Daoy (cell line): Measurements from ENCODE around the gene PYGL. TPM values are rescaled to one million over a fixed set of nuclear protein-coding genes. Genes with fewer than 3 reads are reported as not detected.
"Not testable (repeated sequence)": the region's sequence is repeated elsewhere in the genome, so short reads cannot be mapped to it uniquely, and the experiment has no call there.

Experiments
- DNase-seq: peaks from one replicate; pipeline ENCODE4 v3.0.0-alpha.2; 2015; ENCODE audit warnings: low read depth
- total RNA-seq: library from RNA; depleted of rRNA; stranded (reverse); fragments of >200 nt; shearing (Covaris generic); gene quantifications from 2 replicates; pipeline ENCODE4 v1.2.3, GENCODE V29; 2014

The PYGL gene
- total RNA-seq, 1 experiment from 2014 or later: 56.2 TPM

DNA sequence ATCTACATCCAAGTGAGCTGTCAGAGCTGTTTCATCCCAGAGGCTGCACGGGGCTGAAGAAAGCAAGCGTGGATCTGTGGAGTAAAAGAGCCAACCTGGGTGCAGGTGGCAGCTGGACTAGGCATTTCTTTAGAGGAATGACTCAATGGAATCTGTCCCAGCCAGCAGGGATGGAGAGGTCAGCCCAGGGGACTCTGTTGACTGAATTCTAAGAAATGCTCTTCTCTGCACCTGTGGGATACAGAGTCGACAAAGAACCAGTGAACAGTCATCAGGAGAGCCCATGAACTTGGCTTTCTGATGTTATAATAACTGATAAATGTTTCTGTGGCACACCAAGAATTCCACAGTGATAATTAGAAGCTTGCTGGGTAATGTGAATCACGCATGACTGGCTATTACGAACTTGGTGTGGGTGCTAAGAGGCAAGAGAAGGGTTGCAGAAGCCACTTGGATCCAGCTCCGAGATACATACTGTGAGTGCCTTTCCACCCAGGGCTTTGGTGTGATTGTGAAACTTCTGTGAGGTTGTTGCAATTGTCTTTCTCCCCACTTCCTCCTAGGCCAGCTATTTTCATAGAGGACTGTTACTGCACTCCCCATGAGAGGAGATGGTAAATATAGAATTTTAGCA, 16.2 kb downstream of the PYGL start:
- peak; percentile 15 for DNase-seq

- DNase-seq: no peak
Observed at GRCh38 chr14:50926851-50927386, 17.4 kb downstream of the PYGL start.

DNA sequence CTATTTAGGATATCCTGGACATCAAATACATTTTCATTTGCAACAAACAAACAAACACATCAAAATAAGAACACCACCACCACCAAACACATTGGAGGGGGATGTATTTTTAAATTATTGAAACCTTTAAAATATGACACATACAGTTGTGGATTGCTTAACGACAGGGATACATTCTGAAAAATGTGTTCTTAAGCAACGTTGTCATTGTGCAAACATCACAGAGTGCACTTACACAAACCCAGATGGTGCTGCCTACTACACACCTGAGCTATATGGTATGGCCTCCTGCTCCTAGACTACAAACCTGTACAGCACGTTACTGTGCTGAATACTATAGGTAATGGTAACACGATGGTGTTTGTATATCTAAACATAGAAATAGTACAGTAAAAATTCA, 19.4 kb downstream of the PYGL start:
- DNase-seq: no peak

GRCh38 chr14:50924236-50924635, 20.0 kb downstream of the PYGL start:
- DNase-seq: no peak

DNA sequence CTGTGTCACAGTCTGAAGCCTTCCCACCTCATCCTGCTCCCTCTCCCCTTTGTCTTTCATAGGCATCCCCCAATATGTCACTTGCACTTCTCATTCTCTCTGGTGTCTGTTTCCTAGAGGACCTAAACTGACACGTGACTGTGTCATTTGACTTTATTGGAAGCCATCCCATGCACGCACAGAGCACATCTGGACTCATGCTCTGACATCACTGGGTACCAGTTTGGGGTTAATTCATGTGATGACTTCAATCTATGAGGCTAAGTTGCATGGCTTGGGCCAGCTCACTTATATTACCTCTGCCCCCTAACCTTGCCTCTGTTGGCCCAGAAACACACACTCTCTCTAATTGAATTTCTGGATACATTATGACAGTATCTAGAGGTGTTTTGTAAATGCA, 21.5 kb downstream of the PYGL start:
- no peak for DNase-seq

DNA sequence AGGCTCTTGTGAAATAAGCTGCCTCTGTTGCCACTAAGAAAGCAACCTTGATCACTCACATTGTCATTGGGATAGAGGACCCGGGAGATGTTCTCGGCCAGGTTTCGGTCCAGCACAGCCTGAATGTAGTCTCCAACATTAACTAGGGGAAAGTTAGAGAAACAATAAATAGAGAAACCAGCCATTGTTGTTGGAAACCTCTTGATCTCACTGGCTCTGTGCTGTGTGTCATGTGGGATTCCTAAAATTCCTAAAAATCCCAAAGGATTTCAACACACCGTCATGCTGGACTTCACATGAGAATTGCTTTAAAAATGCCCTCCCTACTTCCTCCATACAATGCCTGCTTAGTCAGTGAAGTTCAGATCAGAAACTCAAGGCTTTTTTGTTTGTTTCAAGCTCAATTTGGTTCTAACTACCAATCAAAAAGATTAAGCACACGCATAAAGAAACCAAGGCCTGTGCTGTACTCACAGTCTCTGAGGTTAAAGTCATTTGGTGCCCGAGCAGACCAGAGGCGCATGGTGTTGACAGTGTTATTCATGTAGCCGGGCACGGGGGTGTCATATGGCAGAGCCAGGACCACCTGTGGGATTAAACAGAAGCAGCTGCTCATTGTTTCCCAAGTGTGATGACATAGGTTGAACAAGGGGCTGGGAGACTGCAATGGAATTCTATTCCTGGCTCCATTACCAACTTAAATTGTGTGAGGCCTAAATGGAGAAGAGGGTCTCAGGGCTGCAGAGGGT, 23.6 kb downstream of the PYGL start:
- peak; percentile 58 for DNase-seq

DNA sequence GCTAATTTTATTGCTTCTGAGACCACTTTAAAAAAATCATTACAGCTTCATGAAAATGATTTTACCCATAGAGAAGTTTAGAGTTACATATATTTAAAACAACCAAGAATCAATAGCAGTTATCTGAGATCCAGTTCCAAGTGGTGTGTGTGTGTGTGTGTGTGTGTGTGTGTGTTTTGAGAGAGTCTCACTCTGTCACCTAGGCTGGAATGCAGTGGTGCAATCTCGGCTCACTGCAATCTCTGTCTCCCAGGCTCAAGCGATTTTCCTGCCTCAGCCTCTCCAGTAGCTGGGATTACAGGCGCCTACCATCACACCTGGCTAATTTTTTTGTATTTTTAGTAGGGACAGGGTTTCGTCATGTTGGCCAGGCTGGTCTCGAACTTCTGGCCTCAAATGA, 24.8 kb downstream of the PYGL start:
- DNase-seq: not testable (repeated sequence)

DNA sequence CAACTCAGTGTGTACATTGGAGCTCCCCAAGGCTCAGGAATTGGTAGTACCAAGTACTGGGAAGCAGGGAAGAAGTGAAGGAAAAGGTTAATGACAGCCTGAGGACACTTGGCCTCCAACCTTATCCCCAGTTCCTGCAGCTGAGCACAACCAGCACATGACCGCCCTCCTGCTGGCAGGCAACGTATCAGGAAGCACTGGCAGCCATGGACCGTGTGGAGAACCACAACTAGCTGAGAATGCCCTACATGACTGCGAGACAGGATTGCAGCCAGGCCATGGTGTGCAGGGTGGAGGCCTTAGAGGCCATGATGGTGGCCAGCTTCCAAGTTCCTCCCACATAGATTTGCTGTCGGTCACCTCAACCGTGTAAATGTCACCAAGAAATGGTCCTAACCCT, 26.8 kb downstream of the PYGL start:
- DNase-seq: no peak

GRCh38 chr14:50910495-50911420, 33.5 kb downstream of the PYGL start:
- DNase-seq: no peak

DNA sequence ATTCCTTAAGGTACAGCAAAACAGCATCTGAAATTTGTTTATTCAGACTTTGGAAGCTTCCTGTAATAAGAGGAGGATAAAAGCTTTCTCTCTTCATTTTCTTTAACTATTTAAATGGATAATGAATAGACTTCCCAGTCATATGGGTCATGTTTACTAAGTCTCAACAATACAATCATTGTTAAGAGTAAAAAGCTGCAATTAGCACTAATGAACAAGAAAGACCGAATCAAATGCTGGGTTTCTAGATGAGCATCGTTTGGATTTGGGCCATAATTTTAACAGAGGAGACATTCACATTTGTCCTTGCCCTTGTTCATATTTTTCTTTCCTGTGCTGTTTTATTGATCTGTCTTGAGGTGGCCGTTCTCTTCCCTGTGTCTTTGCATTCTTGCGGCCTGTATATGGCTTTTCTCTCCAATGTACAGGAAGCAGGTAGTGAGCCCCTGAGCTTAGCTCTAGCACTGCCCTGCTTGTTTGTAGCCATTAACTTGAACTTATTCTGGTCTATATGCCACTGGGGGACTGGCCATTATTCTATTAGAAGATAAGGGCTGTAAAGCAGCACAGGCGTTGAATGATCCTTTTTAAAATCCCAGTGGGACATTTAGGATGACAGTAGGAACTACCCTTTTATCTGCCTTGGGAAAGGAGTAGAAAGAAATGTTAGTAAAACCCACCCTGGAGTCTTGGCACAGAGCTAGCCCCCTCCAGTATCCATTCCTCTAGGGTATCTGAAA, 37.8 kb downstream of the PYGL start:
- no peak for DNase-seq

DNA sequence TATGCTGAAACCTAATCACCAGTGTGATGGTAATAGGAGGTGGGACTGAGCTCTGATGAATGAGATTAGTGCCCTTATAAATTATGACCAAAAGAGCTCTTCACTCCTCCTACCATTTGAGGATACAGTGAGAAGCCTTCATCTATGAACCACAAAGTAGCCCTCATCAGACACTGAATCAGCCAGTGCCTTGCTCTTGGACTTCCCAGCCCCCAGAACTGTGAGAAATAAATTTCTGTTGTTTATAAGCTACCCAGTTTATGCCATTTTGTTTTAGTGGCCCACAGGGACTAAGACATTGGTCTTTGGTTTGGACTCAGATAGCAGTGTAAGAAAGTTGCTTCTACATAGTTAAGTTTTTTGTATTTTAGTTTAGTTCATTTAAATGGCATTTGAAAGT, 39.6 kb downstream of the PYGL start:
- no peak for DNase-seq

- no peak for DNase-seq
Observed at GRCh38 chr14:50901361-50901760, 42.9 kb downstream of the PYGL start.

DNA sequence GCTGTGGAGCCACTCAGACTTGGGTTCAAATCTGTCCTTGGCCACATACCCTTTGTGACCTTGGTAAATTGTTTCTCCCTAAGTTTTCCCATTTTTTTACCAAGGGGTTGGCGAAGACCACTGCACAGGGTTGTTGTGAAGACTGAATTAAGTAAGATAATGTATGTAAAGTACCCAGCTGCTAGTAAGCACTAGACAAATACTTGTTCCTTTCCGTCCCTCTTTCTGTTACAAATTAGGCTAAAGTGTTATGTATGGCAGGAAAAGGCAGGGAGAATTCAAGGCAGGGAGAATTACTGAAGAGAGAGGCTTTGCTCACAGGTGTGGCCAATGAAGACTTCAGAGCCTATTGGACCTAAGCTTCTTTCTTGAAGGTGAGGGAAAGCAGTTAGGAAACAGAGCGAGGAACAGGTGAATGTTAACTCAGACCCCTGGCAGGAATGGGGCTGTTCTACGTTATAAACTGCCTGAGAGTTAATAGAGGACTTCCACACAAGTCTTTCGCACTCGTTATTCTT, 46.6 kb downstream of the PYGL start:
- DNase-seq: no peak

- not testable (repeated sequence) for DNase-seq
Observed at GRCh38 chr14:50897005-50897404, 47.3 kb downstream of the PYGL start.

- not testable (repeated sequence) for DNase-seq
Observed at GRCh38 chr14:50896421-50896820, 47.9 kb downstream of the PYGL start.

DNA sequence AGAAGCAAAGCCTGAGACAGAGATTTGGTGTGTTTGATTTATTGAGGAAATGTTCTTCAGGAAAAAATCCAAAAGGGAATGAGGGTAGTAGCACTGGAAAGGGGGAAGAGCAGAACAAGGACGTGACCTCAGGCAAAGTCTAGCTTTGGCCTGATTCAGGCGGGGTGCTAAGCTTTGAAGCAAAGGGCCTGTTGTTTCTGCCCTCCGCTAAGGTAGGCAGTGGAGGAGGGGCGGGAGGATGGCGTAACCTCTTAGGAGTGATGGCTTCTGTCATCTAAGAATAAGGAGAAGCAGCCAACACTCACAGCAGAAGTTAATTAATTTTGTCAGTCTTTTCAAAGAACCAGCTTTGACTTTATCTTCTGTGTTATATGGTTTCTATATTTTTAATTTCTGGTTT, 52.0 kb downstream of the PYGL start:
- DNase-seq: no peak

DNA sequence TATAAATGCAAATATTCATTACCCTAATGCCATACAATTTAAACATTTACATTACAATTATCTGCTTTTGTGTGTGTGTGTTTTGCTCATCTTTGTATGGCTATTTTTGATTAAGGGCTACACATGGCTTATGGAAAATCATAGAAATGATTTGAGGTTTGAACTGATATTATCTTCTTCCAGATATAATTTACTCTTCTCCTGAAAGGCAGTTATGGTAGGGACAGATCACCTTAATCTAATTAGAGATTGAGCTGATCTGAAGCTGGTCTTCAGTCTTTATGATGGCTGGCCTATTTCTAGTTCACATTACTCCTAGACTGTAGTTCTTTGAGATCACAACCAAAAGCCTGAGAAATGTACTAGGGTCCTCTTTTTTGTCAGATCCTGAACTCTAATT, 56.8 kb downstream of the PYGL start:
- DNase-seq: no peak

DNA sequence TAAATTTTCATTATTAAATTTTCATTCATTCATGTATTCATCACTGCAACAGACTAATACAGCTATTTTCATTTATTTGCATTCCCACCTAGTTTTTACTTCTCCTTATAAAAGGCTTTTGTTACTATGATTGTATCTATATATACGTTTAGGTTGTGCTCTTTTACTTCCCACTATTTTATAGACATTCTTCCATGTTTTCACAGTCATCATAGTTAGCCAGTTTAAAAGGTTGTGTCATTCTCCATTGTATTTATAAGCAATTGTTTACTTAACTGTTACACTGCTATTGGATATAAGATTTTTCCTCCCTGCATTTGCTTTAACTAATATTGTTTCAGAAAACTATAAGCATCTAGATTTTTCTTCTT, 60.5 kb downstream of the PYGL start:
- no peak for DNase-seq

DNA sequence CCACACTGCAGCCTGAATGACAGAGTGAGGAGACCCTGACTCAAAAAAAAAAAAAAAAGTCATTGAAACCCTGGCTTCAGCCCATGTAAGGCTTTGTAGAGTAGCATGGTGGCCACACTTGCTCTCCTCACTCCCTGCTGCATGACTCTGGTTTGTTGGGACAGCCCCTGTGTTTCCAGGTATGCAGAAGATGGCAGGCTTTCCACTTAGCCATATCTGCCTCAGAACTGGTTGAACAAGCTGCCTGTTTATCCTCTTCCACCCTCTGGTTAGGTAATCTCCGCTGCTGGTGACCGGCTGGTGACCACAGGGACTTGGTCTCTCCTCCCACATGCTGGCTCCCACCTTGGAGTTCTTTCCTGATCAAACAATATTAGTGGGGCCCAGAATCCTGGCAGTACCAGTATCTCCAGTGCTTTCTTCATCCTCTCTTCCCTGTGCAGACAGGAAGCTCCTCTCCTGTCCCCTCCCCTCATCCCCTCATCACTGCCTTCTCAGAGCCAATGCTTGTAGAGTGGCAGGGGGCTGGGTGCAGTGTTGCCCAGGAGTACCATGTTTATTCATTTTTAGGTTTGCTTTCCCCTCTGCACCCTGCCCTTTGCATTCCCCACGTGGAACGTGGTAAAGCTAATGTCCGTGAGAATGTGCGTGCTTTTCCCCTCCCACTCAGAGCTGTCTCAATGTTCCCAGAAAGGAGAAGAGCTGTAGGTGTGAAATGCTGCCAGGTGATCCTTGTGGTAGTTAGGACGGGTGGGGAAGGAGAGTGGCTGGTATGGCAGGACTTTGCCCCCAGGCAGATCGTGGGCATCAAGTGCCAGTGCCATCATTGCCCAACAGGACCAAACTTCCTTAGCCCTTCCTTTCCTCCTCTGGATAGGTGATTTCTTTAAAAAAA, 61.1 kb downstream of the PYGL start:
- DNase-seq: no peak

DNA sequence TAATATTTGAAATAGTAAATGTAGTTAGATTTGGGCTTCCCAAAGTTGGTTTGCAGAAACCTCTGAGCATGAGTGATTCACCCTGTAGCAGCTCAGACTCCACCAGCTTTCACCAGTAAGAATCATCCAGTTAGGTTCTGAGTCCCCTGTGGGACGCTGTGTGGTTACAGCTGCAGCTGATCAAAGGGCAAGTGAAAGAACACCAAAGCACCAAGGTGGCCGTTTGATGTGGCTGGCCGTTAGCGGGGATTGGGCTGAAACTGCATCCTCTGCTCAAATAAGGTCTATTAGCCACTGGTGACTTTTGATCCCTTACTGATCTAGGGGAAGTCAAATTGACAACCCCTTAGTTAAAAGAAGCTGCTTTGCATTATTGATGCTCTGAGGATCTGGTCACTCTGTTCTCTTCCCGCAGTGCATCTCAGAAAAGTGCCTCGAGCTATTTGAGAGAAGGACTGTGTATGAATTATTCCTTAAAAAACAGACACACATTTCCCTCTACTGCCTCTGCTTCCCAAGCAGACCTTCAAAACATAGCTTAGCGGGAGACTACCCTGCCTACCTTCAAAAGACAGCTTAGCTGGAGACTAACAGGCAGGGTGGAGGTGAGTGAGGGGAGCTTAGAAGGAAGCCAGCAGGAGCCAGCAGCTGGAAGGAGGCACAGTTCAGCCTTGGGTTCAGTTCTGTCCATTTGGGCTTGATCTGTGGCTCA, 68.8 kb downstream of the PYGL start:
- no peak for DNase-seq
